Stimulated activated CD8-positive, alpha-beta memory T cell treated with anti-CD3 and anti-CD28 coated beads, Interleukin-12 subunit alpha, Interleukin-12 subunit beta, amount 100 ng/mL, for 1 hour (primary cell): ENCODE data around the gene UBE4B.
A peak's percentile ranks its signal among the peaks of the same experiment; 100 is the strongest.
"Not testable (repeated sequence)": the region's sequence is repeated elsewhere in the genome, so short reads cannot be mapped to it uniquely, and the experiment has no call there.

Experiments
- DNase-seq: peaks from one replicate; pipeline ENCODE4 v3.0.0-alpha.2; 2020; ENCODE audit warnings: low read depth

Gene UBE4B

DNA sequence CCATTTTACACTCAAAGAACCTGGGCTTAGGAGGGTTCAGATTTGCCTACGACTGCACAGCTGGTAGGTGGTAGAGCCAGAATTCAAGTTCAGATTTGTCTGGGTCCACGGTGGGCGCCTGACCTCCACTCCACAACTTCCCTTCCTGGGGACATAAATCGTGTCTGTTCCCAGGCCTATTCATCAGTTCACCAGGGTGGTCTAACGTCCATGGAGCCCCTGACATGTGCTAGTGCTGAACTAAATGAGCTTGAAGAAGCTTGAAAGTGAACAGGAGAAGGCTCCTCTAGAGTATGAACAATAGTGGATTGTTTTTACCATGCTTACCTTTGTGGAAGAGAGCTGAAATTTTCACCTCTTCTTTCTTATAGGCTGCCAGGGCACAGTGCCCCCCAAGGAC is 145.1 kb downstream of the UBE4B start:
- DNase-seq: no peak

DNA sequence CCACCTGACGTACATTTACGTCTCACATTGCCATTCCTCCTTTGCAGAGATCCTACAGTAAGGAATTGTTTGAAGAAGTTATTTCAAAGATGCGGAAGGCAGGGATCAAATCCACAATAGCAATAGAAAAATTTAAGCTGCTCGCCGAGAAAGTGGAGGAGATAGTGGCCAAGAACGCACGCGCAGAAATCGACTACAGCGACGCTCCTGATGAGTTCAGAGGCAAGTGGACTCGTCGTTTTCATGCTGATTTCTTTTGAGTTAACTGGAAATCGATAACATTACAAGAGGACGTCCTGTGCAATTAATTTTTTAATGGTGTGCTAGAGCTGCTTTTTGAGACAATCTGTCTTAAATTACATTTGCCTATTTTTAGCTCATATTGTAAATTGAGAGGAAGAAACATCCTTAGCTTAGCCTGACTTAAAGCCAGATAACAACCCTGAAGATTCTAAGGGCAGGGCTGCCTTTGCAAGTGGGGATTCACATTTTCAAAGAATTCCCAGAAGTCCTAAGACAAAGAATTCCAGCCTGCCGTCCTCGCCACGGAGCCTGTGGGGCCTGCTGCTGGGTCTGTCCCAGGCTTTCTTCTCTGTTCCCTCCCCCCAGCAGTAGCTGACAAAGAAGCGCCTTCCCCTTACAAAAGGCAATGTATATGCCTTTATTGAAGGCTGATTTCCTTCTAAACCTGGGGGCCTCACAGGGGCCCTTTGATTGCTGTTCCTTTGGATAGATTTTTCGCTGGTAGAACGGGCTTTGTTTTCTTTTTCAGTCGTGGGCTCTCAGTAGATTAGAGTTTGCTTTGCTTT is 146.0 kb downstream of the UBE4B start:
- no peak for DNase-seq

DNA sequence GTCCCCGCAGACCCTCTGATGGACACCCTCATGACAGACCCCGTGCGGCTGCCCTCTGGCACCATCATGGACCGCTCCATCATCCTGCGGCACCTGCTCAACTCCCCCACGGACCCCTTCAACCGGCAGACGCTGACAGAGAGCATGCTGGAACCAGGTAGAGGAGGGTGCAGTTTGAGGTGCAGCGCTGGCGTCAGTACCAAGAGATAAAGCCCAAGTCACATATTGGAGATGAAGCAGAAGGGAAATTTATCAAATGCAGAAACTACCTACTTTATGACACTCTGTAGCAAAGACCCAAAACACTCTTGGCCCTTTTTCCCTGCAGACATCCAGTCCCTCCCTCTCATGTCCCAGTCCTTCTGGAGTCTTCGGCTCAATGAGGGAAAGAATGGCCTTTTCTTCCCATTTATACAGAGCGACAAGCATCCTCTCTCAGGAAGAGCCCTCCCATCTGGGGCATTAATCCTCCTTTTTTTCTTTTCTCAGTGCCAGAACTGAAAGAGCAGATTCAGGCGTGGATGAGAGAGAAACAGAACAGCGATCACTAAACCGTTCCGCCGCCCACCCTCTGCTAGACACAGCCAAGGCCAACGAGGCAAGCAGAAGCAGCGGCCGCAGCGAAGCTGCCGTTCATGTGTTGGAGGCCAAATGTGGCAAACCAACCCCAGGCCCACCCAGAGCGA is 146.8 kb downstream of the UBE4B start:
- no peak for DNase-seq

DNA sequence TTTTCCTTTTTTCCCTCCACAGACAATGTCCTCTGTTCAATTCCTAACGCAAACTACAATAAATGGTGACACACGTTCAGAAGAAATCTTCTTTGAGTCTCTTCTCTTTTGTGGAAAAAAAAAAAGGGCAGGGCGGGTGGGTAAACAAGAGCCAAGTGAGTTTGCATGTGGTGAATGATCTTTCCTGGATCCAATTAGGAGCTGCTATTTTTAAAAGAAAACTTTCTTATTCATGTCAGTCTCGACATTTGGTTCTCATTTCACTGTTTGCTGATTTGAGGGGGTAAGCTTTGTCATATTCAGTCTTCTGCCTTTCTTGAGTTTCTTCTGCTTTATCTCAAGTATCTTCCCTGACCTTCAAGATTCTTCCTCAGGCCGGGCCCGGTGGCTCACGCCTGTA is 148.4 kb downstream of the UBE4B start:
- no peak for DNase-seq

DNA sequence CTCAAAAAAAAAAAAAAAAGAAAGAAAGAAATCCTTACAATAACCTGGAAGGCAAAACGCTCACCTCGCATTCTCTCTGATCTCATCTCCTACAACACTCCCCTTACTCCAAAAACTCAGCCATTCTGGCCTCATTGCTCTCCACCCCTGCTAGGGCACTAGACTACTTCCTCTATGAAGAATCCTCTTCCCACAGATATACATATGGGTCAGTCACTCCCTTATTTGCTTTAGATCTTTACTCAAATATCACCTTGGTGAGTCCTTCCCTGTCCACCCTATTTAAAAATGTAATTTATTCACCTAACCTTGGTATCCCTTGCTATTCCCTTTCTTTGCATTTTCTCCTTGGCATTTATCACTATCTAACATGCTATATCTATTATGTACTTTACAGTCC is 153.0 kb downstream of the UBE4B start:
- no peak for DNase-seq

DNA sequence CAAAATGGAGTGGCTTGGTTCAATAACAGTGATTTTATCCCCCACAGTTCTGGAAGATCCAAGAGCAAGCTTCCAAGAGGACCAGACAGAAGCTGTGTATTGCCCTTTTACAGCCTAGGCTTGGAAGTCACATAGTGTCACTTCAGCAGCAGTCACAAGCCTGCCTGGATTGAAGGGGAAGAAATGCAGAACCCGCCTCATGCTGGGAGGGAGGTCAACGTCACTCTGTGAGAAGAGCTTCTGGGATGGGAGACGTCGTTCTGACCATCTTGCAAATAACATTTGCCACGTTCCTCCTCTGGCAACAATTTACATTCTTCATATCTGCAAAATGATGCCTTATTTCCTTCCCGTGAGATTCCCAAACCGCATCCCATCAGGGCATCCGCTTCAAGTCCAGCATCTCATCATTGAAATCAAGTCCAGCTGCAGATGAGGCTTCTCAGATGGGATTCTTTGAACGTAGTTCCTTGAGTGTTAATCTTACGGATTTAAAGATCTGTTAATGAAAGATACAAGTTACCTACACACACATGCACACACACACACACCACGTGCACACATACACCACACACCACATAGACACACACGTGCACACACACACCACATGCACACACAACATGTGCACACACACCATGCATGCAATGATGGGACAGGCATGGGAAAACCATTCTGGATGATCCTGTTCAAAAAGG is 153.7 kb downstream of the UBE4B start:
- DNase-seq: no peak

DNA sequence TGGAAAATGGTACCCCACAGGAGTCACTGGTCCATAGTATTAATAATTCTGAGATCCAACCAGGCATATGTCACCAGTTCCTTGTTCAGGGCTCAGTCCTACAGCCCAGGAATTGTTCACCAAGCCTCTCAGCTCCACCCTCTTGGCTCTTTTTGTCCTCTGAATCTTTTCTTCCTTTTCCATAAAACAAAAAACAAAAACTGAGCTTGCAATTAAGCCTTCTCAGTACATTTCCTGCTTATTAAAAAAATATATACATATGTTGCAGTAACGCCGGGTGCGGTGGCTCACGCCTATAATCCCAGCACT is 154.2 kb downstream of the UBE4B start:
- no peak for DNase-seq

DNA sequence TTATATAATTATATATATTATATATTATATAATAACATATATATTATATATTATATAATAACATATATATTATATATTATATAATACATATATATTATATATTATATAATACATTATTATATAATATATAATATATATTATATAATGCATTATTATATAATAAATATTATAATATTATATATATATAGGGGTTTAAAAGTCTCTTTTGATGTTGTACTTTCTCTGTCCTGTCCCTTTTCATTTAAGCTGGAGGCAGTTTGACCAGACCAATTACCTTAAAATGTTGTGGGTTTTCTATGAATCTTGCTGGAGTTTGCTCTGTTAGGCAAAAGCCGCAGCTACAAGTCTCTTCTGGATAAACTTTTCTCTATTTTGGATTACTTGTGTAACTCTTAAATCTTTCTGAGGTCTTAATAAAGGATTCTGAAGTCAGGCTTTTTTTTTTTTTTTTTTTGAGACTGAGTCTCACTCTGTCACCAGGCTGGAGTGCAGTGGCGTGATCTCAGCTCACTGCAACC is 155.4 kb downstream of the UBE4B start:
- DNase-seq: no peak

DNA sequence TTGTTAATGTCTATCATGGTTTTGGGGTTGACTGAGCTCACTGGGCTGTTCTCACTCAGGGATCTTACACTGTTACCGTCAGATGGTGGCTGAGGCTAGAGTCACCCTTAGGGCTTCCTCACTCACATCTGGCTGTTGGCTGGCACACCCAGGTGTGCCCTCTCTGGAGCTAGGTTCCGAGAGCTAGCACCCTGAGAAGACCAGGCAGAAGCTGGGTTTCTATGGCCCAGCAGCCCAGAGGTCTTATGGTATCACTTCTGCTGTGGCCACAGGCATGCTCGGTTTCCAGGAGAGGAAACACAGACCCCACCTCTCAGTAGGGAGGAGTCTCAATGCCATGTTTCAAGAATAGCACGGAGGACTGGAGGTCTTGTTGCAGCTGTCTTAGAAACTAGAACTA is 156.9 kb downstream of the UBE4B start:
- DNase-seq: no peak

DNA sequence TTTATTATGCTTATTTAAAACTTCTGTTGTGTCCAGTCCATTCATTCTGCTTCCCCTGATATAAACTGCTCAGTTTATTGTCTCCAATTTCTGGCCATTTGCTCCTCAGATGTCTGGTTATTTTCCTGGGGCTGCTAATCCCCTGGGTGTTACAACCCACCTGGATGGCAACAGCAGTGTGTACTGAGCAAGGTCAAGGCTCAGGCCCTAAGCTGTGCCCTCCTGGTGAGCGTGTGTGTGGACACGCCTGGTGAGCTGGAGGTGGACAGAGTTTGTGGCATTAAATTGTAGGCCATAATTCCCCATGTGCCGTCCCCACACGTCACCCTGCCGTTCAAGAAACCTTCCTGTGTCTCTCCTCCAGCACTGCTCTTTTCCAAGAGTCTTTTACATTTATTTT is 159.5 kb downstream of the UBE4B start:
- DNase-seq: no peak

DNA sequence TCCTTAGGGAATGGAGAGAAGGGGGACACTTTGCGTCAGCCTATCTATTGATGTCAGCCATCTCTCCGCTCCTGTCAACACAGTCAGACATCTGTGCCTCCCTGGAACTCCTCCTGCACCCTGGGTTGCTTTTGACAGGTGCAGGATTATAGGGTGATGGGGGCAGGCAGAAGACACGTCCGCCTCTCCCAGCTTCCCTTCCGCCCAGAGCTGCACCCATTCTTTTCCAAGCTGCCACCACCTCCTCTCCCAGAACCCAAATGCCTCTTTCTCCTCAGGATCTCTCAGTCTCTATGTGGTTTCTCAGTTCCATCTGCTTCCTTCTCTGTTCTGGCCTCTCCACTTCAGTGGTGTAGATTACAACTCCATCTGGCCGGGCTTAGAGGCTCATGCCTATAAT is 160.5 kb downstream of the UBE4B start:
- DNase-seq: no peak

DNA sequence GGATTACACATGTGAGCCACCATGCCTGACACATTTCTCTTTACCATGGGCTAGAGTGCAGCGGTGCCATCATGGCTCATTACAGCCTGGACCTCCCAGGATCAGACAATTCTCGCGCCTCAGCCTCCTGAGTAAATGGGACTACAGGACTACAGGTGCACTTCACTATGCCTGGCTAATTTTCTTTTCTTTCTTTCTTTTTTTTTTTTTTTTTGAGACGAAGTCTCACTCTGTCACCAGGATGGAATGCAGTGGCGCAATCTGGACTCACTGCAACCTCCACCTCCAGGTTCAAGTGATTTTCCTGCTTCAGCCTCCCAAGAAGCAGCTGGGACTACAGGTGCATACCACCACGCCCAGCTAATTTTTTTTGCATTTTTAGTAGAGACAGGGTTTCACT is 162.8 kb downstream of the UBE4B start:
- DNase-seq: no peak

DNA sequence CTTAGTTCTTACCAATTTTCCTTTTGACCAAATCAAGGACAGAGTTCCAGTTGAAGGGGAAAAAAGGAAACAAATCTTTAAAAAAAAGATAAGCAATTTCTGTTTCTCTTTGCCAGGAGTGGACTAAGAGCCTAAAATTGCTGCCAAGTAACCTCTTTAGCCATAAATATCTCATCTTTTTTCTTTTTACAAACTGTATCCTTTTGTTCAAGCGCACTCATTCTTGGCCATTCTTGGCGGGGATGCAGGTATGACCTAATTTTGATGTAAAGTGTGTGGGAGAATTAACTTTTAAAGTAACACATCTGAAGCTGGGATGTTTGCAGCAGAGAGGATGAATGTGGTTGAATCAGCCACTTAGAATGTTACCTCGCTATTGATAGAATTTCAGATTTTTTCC is 164.2 kb downstream of the UBE4B start:
- DNase-seq: no peak

DNA sequence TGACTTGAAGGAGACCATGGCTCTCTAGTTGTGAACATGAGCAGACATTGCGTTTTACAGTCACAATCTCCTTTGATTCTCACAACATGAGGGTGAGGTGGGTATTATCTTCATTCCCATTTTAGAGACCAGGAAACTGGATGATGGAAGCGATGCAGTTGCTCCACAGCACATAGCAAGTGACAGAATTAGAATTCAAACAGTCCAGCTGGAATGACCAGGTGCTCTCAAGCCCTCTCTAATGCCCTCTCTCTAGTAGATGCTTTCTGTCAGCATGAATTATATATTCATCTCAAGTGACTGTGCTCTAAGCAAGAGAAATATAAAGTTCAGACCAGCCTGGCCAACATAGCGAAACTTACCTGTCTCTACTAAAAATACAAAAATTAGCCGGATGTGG is 167.9 kb downstream of the UBE4B start:
- no peak for DNase-seq

DNA sequence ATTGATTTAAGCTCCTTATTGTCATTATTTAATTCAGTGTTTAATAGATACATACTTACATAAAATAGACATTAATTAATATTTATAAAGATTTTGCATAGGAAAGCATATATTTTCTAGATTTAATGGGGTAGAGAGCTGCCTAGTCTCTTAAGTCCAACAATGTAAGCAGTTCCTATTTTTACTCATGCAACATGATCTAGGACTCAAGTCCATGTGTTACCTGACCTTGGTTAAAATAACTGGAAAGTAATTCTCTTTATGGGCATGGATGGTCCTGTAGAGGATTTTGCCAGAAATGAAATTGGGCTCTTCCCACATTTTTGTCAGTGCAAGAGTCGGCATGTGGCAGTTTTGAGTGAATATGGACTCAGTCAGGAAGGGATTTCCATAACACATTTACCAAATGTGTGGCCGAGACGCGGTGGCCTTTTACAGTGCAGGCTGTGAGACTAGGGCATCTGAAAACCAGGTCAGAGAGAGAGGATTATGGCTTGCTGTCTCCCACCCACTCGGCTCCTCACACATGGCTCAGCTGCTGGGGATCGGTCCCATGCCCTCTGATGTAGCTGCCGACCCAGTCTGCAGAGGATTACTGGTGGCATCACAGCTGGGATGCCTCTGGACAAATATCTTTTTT is 171.4 kb downstream of the UBE4B start:
- no peak for DNase-seq

DNA sequence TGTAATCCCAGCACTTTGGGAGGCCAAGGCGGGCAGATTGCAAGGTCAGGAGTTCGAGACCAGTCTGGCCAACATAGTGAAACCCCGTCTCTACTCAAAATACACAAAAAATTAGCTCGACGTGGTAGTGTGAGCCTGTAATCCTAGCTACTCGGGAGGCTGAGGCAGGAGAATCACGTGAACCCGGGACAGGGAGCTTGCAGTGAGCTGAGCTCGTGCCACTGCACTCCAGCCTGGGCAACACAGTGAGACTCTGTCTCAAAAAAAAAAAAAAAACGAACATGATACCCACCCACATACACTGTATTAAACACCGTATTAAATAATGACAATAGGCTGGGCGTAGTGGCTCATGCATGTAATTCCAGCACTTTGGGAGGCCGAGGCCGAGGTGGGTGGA is 172.4 kb downstream of the UBE4B start:
- not testable (repeated sequence) for DNase-seq

DNA sequence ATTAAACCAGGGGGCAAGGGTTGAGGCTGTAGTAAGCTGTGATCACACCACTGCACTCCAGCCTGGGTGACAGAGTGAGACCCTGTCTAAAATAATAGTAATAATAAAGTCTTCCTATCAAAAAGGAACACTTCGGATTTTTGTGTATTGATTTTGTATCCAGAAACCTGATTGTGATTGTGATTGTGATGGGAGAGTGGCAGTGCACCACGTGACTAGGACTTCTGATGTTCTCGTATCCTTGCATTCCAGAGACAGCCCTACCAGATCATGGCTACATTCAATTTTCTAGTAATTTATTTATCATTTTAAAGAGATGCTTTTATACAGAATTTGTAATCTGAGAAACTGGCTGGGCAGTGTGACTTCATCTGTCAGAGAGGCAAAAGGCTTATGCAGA is 175.1 kb downstream of the UBE4B start:
- no peak for DNase-seq

DNA sequence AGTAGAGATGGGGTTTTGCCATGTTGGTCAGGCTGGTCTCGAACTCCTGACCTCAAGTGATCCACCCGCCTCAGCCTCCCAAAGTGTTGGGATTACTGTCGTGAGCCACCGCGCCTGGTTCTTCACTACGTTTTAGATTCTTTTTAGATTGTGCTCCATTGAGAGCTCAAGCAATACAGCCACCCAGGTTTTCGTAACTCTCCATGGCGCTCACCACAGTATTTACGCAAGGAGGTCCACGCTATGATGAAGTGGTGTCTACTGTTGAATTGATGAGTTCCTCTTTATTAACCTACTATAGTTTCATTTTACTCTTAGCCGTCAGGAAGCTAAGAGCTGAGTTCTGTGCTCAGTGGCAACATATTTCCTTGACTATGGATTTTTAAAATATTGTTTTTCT is 175.8 kb downstream of the UBE4B start:
- DNase-seq: no peak

DNA sequence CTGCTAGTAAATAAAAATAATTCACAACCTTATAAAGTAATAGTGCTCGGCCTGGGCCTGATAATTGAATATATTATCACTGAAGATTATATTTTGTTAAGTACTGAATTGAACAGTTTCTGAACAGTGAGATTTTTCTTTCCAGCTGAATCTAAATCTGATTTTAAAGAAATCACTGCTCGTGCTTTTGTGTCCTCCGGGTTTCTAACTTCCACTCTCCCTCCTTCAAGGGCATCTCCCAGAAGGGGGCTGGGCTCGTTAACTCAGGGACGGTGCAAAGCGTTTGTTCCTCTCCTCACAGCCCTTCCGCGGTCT is 176.8 kb downstream of the UBE4B start:
- no peak for DNase-seq

DNA sequence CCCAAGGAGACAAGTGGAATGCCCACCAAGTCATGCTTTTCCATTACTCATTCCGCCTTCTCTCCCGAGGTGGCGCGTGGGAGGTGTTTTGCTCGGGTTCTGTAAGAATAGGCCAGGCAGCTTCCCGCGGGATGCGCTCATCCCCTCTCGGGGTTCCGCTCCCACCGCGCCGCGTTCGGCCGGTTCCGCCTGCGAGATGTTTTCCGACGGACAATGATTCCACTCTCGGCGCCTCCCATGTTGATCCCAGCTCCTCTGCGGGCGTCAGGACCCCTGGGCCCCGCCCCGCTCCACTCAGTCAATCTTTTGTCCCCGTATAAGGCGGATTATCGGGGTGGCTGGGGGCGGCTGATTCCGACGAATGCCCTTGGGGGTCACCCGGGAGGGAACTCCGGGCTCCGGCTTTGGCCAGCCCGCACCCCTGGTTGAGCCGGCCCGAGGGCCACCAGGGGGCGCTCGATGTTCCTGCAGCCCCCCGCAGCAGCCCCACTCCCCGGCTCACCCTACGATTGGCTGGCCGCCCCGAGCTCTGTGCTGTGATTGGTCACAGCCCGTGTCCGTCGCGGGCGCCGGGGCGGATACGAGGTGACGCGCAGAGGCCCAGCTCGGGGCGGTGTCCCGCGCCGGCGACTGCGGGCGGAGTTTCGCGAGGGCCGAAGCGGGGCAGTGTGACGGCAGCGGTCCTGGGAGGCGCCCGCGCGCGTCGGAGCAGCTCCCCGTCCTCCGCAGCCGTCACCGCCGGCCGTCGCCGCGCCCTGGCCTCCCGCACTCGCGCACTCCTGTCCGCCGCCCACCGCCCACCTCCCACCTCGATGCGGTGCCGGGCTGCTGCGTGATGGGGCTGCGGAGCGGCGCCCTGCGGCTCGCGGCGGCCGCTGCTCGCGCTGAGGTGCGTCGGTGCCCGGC is 177.4 kb downstream of the UBE4B start, which contains the start of gene KIF1B:
Gene KIF1B, plus strand, starts transcription at position 666 of the 906 bp plus-strand sequence. CDS start 21,759 bp downstream, outside the sequence.
- peak; percentile 93 for DNase-seq
